Parathyroid adenoma (tissue), 2 donors: Measurements from ENCODE around the gene F8.
A peak's percentile ranks its signal among the peaks of the same experiment; 100 is the strongest.

Source experiments
- H2AFZ ChIP-seq: fragments of 300-600 bp; sonication (generic); one replicate; pipeline ENCODE4 v1.7.0; 2017; ENCODE audit warnings: antibody characterized with exemption, mild to moderate bottlenecking
- H3K27ac ChIP-seq: fragments of 300-600 bp; sonication (generic); one replicate; pipeline ENCODE4 v1.7.0; 2017
- H3K27me3 ChIP-seq: fragments of 300-600 bp; sonication (generic); one replicate; pipeline ENCODE4 v1.7.0; 2017; ENCODE audit warnings: low read length; ENCODE audit not compliant: control insufficient read depth, insufficient read depth
- H3K36me3 ChIP-seq: fragments of 300-600 bp; sonication (generic); one replicate; pipeline ENCODE4 v1.7.0; 2017; ENCODE audit warnings: low read length; ENCODE audit not compliant: control insufficient read depth, insufficient read depth
- H3K4me1 ChIP-seq: fragments of 300-600 bp; sonication (generic); one replicate; pipeline ENCODE4 v1.7.0; 2017; ENCODE audit warnings: control low read depth
- H3K4me2 ChIP-seq: fragments of 300-600 bp; sonication (generic); one replicate; pipeline ENCODE4 v1.7.0; 2017; ENCODE audit warnings: low read length
- H3K4me3 ChIP-seq: fragments of 300-600 bp; sonication (generic); one replicate; pipeline ENCODE4 v1.7.0; 2017; ENCODE audit warnings: low read depth, low read length
- H3K79me2 ChIP-seq: fragments of 300-600 bp; sonication (generic); one replicate; pipeline ENCODE4 v1.7.0; 2017; ENCODE audit warnings: control low read depth
- H3K9ac ChIP-seq: fragments of 300-600 bp; sonication (generic); one replicate; pipeline ENCODE4 v1.7.0; 2017; ENCODE audit warnings: mild to moderate bottlenecking
- H3K9me3 ChIP-seq: fragments of 300-600 bp; sonication (generic); one replicate; pipeline ENCODE4 v1.7.0; 2017; ENCODE audit warnings: low read length; ENCODE audit not compliant: control insufficient read depth
- TF ChIP-seq, protein P1 (sequence below): fragments of 300-600 bp; sonication (generic); IDR thresholded peaks from one replicate; pipeline ENCODE4 v1.7.0; 2017; ENCODE audit warnings: antibody characterized with exemption, mild to moderate bottlenecking
- donor health status: primary hyperparathyroidism.

The F8 gene

DNA sequence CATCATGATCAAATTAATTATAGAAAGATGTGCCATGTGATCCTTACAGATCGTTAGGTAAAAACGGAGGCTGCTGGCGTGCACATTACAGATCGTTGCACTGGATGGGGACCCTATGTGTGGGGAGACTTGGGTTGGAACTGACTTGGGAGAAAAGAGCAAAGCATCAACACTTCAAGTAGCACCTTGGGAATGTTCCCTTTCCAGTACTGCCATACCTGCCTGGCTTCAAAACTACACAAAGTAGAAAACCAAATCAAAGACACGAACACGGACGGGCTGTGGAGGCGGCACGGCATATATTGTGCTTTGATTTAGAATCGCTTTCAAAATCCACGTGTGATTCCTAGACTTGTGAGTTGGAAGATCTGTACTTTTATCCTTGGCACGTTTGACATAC, 47.5 kb upstream of the F8 start:
- no peaks in the 10 kb centered on the region for H3K9me3 ChIP-seq
- H2AFZ ChIP-seq = peak overlapping the region; percentile 84
- TF ChIP-seq, protein P1, sequence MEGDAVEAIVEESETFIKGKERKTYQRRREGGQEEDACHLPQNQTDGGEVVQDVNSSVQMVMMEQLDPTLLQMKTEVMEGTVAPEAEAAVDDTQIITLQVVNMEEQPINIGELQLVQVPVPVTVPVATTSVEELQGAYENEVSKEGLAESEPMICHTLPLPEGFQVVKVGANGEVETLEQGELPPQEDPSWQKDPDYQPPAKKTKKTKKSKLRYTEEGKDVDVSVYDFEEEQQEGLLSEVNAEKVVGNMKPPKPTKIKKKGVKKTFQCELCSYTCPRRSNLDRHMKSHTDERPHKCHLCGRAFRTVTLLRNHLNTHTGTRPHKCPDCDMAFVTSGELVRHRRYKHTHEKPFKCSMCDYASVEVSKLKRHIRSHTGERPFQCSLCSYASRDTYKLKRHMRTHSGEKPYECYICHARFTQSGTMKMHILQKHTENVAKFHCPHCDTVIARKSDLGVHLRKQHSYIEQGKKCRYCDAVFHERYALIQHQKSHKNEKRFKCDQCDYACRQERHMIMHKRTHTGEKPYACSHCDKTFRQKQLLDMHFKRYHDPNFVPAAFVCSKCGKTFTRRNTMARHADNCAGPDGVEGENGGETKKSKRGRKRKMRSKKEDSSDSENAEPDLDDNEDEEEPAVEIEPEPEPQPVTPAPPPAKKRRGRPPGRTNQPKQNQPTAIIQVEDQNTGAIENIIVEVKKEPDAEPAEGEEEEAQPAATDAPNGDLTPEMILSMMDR = no peak
- peak overlapping the region; percentile 84 for H3K27ac ChIP-seq
- H3K4me1 ChIP-seq = peaks cover 4% of the 10 kb centered on the region
- peak overlapping the region; percentile 75 for H3K4me2 ChIP-seq
- peaks cover 2% of the 10 kb centered on the region for H3K79me2 ChIP-seq
- H3K36me3 ChIP-seq = no peaks in the 10 kb centered on the region
- H3K4me3 ChIP-seq = peak overlapping the region; percentile 64
- H3K27me3 ChIP-seq = no peaks in the 10 kb centered on the region
- no peak overlapping the region for H3K9ac ChIP-seq

- Histone ChIP-seq H3K4me2 (no peak overlapping the region), H3K9me3 (no peaks in the 10 kb centered on the region), H3K36me3 (no peaks in the 10 kb centered on the region), H3K9ac (no peak overlapping the region), H3K79me2 (peaks cover 2% of the 10 kb centered on the region), H3K4me3 (no peak overlapping the region), H3K27ac (no peak overlapping the region), H3K27me3 (no peaks in the 10 kb centered on the region), H2AFZ (no peak overlapping the region), H3K4me1 (peaks cover 4% of the 10 kb centered on the region)
- TF ChIP-seq, protein P1 = no peak
Measured at GRCh38 chrX:155069414-155069813, 46.9 kb upstream of the F8 start.

DNA sequence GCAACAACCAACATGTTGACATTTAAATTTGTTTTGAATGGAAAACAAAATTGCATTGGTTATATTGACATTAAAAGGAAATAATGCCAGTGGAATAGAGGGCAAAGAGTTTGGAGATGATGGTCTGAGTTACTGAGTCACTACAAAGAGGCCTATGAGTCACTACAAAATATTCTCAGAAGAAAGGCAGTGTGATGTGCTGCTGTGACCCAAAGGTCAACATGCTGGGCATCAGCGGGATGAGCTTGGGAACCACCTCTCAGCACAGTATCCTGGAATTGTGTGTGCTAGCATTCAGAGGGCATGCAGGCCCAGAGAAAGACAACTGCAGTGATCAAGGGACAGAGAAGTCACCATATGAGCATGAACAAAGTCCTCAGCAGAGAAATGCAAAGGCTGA, 45.6 kb upstream of the F8 start:
- Histone ChIP-seq H3K79me2 (peaks cover 2% of the 10 kb centered on the region), H3K4me3 (no peak overlapping the region), H3K4me1 (peaks cover 4% of the 10 kb centered on the region), H3K27ac (no peak overlapping the region), H3K36me3 (no peaks in the 10 kb centered on the region), H3K4me2 (no peak overlapping the region), H2AFZ (no peak overlapping the region), H3K9ac (no peak overlapping the region), H3K9me3 (no peaks in the 10 kb centered on the region), H3K27me3 (no peaks in the 10 kb centered on the region)
- TF ChIP-seq, protein P1 = no peak

DNA sequence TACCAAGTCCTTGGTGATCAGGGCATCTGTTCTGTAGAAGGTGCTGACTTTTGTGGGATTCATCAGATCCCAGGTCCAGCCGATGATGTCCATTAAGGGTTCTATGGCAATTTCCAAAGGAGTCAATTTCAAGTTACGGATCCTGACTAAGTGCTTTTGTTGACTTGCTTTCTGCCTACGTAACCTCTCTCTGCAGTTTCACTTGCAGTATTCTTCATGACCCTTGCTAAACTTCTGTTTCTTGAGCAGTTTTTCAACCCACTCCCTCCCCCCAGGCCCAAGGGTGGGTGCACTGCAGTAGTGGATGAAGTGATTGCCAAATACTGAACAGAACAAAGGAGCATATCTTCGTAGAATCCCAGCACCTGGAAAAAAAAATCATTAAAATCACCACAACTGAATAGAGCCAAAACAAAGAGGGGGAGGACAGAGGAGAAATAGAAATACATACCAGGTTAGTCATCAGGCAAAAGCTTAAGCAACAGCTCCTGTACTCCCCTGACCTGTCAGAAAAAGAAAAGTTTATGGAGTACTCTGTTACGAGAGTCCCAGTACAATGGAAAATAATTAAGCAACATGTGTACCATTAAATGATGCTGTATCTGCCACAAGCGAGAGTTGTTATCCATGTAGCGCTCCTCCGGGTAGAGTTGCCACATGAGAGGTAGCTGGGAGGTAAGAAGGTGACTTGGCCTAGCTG, 42.7 kb upstream of the F8 start:
- Histone ChIP-seq H3K27me3 (no peaks in the 10 kb centered on the region), H3K4me2 (no peak overlapping the region), H3K9ac (no peak overlapping the region), H3K4me1 (peaks cover 4% of the 10 kb centered on the region), H2AFZ (no peak overlapping the region), H3K9me3 (no peaks in the 10 kb centered on the region), H3K4me3 (no peak overlapping the region), H3K79me2 (peaks cover 2% of the 10 kb centered on the region), H3K36me3 (no peaks in the 10 kb centered on the region), H3K27ac (no peak overlapping the region)
- TF ChIP-seq, protein P1 = no peak

DNA sequence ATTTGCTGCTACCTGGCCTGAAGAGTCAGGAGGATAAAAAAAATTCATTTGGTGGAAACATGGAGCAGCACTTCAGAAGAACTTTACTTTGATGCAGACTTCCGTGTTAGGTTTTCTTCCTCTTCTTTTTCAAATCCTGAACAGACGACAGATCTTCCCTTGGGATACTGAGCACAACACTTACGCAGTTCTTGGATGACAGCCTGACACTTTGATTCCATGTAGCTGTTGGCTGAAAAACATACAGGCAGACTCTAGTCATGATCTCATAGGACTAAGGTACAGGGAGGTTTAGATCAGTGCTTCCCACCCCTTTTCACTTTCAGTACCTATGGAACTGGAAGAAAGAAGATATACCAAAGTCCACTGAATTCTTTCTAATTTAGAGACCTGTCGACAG, 39.2 kb upstream of the F8 start:
- Histone ChIP-seq H3K27me3 (no peaks in the 10 kb centered on the region), H3K4me1 (no peaks in the 10 kb centered on the region), H3K27ac (no peak overlapping the region), H2AFZ (no peak overlapping the region), H3K9me3 (no peaks in the 10 kb centered on the region), H3K36me3 (no peaks in the 10 kb centered on the region), H3K4me3 (no peak overlapping the region), H3K9ac (no peak overlapping the region), H3K79me2 (no peaks in the 10 kb centered on the region), H3K4me2 (no peak overlapping the region)
- TF ChIP-seq, protein P1 = no peak
